ENCODE results near the gene PTGES.
"Not testable (repeated sequence)": the region's sequence is repeated elsewhere in the genome, so short reads cannot be mapped to it uniquely, and the experiment has no call there.

PTGES gene

GRCh38 chr9:129770741-129771140, 17.9 kb upstream of the PTGES start:
- no peak for DNase-seq (ENCODE audit: low read depth, low spot score)

- no peak for DNase-seq (ENCODE audit: low read depth, low spot score)
These were observed 16.8 kb upstream of the PTGES start for GRCh38 chr9:129769669-129770068.

- DNase-seq (ENCODE audit: low read depth, low spot score) = no peak
These were observed 15.6 kb upstream of the PTGES start for GRCh38 chr9:129768486-129768885.

- DNase-seq (ENCODE audit: low read depth, low spot score) = no peak
These were observed 13.0 kb upstream of the PTGES start for GRCh38 chr9:129765764-129766317.

GRCh38 chr9:129762985-129763926, 10.4 kb upstream of the PTGES start:
- DNase-seq (ENCODE audit: low read depth, low spot score) = no peak

- DNase-seq (ENCODE audit: low read depth, low spot score) = not testable (repeated sequence)
These were observed 9.6 kb upstream of the PTGES start for GRCh38 chr9:129762370-129762984.

GRCh38 chr9:129761901-129762369, 9.1 kb upstream of the PTGES start:
- no peak for DNase-seq (ENCODE audit: low read depth, low spot score)

GRCh38 chr9:129761293-129761900, 8.6 kb upstream of the PTGES start:
- DNase-seq (ENCODE audit: low read depth, low spot score) = no peak

GRCh38 chr9:129760784-129761183, 7.9 kb upstream of the PTGES start:
- DNase-seq (ENCODE audit: low read depth, low spot score) = not testable (repeated sequence)

GRCh38 chr9:129759804-129760502, 7.1 kb upstream of the PTGES start:
- DNase-seq (ENCODE audit: low read depth, low spot score) = no peak

GRCh38 chr9:129759319-129759718, 6.5 kb upstream of the PTGES start:
- no peak for DNase-seq (ENCODE audit: low read depth, low spot score)

- DNase-seq (ENCODE audit: low read depth, low spot score) = no peak
These were observed 4.2 kb upstream of the PTGES start for GRCh38 chr9:129757045-129757444.

GRCh38 chr9:129756191-129756590, 3.3 kb upstream of the PTGES start:
- no peak for DNase-seq (ENCODE audit: low read depth, low spot score)

GRCh38 chr9:129755151-129755550, 2.3 kb upstream of the PTGES start:
- DNase-seq (ENCODE audit: low read depth, low spot score) = no peak

- DNase-seq (ENCODE audit: low read depth, low spot score) = no peak
These were observed 721 bp downstream of the PTGES start for GRCh38 chr9:129751841-129752801.

GRCh38 chr9:129750013-129750638, 2.7 kb downstream of the PTGES start:
- no peak for DNase-seq (ENCODE audit: low read depth, low spot score)

- DNase-seq (ENCODE audit: low read depth, low spot score) = no peak
These were observed 3.3 kb downstream of the PTGES start for GRCh38 chr9:129749575-129749974.

- DNase-seq (ENCODE audit: low read depth, low spot score) = not testable (repeated sequence)
These were observed 3.8 kb downstream of the PTGES start for GRCh38 chr9:129749052-129749451.

- DNase-seq (ENCODE audit: low read depth, low spot score) = no peak
These were observed 4.6 kb downstream of the PTGES start for GRCh38 chr9:129748249-129748648.

All from activated CD4-positive, CD25-positive, alpha-beta regulatory T cell treated with anti-CD3 and anti-CD28 coated beads, Interleukin-2, amount 50 U/mL, for 16 hours (primary cell).